Retinal pigment epithelial cell (primary cell): ENCODE data around the gene INHA.

Source experiments
- DNase-seq: peaks from one replicate; pipeline ENCODE4 v3.0.0-alpha.2; 2010; ENCODE audit warnings: low read depth
- H3K4me3 ChIP-seq: 2 replicates; pipeline ENCODE4 v1.5.1; 2011; ENCODE audit warnings: mild to moderate bottlenecking, low read length, control low read depth, moderate library complexity
- TF ChIP-seq, protein P1 (sequence below): conservative IDR thresholded peaks from 2 replicates; pipeline ENCODE4 v1.5.1; 2011; ENCODE audit warnings: low read depth, low read length, control low read depth, inconsistent platforms

The INHA gene

DNA sequence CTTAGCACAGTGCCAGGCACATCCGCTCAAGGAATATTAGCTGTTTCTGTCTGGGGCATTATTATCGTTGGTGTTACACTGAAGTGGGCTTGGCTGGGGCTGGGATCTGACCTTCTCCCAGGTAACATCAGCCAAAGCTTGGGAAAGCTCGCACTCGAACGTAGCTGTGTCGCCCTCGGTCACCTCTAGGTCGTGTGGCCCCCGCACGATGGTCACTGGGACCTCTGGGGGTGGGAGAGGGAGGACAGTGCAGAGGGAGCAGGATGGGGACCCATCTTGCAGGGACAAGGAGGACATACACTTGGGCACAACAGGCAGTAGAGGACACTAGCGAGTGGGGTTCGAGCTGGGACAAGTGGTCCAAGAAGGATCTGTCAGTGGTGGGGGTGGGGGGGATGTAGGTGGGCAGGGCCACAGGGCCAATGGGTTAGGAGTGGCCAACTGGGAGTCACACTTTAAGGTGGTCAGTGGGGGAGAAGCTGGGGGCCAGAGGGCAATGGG is 18.6 kb upstream of the INHA start:
- no peak for DNase-seq
- H3K4me3 ChIP-seq = no peak overlapping the region
- TF ChIP-seq, protein P1, sequence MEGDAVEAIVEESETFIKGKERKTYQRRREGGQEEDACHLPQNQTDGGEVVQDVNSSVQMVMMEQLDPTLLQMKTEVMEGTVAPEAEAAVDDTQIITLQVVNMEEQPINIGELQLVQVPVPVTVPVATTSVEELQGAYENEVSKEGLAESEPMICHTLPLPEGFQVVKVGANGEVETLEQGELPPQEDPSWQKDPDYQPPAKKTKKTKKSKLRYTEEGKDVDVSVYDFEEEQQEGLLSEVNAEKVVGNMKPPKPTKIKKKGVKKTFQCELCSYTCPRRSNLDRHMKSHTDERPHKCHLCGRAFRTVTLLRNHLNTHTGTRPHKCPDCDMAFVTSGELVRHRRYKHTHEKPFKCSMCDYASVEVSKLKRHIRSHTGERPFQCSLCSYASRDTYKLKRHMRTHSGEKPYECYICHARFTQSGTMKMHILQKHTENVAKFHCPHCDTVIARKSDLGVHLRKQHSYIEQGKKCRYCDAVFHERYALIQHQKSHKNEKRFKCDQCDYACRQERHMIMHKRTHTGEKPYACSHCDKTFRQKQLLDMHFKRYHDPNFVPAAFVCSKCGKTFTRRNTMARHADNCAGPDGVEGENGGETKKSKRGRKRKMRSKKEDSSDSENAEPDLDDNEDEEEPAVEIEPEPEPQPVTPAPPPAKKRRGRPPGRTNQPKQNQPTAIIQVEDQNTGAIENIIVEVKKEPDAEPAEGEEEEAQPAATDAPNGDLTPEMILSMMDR = no peak

DNA sequence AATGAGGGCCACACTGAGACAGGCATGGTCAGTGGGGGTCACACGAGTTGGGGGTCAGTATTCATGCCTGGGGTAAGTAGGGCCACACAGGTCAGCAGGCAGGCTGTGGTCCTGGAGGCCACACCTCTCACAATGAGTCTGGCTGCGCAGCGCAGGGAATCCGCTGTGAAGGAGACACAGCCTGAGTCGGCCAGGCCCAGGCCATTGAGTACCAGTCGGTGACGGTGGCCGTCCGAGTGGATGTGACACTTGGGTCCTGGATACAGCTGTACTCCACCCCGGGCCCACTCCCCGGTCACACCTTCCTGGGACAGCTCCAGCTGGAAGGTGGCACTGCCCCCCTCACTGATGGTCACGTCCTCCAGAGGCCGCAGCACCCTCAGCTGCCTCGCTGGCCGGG is 17.8 kb upstream of the INHA start:
- DNase-seq = no peak
- TF ChIP-seq, protein P1 = no peak
- no peak overlapping the region for H3K4me3 ChIP-seq

DNA sequence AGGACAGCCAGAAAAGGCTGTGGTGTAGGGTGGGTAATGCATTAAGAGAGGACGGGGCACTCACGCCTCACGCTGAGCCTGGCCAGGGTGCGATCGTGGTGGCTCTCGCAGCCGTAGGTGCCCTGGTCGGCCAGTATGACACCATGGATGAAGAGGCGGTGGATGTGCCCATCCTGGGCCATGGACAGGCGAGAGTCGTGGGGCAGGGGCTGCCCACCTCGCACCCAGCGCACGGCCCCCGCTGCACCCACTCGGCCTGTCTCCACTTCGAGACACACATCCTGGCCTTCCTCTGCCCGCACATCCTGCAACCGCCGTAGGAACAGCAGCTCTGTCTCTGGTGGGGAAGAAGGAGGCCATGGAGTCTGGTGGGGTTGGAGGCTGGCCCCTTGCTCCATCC is 16.2 kb upstream of the INHA start:
- no peak overlapping the region for H3K4me3 ChIP-seq
- TF ChIP-seq, protein P1 = no peak
- no peak for DNase-seq

DNA sequence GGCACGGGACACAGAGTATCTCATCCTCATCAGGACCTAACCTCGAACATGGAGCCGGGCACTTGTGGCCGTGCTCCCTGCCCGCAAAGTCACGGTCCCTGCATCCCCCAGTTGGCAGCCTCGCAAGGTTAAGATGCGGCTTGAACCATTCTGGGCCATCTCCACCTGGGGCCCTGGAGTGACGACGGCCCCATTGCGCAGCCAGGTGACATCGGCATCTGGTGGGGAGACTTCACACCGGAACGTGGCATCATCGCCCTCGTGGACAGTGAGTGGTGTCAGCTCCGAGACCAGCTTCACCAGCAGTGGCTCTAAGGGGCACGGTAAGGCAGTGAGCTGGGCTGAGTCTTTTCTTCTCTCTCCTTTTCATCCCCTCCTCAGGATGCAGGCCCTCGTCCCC is 15.7 kb upstream of the INHA start:
- TF ChIP-seq, protein P1 = no peak
- H3K4me3 ChIP-seq = no peak overlapping the region
- DNase-seq = no peak

DNA sequence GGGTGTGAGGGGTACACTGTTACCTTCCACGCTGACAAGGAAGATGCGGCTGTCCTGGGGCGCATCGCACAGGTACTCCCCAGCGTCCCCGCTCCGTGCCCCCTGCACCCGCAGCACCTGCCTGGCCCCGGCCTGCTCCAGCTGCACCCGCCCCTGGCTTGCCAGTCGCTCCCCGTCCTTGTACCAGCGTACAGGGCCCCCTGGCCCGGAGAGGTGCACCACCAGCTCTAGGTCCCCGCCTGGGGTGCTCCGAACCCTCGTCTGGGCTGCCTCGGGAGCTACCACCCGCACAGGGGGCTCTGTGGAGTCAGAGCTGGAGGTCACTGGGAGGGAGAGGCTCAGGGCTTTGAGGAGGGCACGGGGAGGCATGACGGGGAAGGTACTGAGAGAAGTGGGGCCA is 14.8 kb upstream of the INHA start:
- TF ChIP-seq, protein P1 = no peak
- no peak for DNase-seq
- H3K4me3 ChIP-seq = no peak overlapping the region

DNA sequence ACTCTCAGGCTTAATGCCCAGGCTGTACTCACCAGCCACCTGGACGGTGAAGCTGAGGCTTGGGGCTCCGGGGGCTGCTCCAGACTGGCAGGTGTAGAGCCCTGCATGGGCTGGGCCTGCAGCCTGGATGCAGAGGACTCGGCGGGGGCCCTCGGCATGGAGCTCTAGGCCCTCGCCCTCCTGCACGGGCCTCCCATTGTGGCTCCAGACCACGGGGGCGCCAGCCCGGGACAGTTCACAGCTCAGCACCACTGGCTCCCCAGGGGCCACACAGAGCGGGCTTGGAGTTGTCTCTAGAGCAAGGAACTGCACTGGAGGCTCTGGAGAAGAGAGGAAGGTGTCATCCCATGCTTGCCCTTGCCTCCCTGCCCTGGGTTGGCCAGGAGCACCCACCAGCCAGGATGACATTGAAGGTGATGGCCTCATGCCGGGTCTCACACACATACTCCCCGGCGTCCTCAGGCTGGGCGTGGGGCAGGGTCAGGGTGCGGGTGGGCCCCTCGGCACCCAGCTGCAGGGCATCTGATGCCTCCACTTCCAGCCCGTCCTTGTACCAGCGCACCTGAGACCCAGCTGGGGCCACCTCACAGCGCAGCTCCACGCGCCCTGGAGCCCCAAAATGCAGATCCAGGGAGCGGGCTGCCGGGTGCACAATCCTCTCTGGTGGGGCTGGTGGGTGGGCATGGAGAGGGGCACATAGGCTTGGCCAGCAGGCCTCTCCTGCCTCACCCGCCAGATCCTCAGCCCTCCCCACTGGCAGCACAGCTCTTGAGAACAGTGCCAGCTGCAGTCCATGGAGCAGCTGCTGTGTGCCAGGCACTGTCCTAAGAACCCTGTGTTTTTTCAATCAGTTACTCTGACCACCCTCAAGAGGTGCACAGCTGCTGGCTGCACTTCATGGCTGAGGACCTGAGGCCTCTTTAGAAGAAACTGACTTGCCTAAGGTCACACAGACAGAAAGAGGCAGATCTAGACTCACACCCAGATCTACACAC is 14.0 kb upstream of the INHA start:
- H3K4me3 ChIP-seq = no peak overlapping the region
- TF ChIP-seq, protein P1 = no peak
- DNase-seq = no peak
